H9 (cell line): ENCODE data around the gene TIAM2. TPM values are rescaled to one million over a fixed set of nuclear protein-coding genes. Genes with fewer than 3 reads are reported as not detected.

Experiments
- DNase-seq: peaks from one replicate; pipeline ENCODE4 v3.0.0-alpha.2; 2017
- H2AFZ ChIP-seq: one replicate; pipeline ENCODE4 v1.6.1; 2013; ENCODE audit warnings: mild to moderate bottlenecking, low read length, control low read depth, moderate library complexity
- H2AK5ac ChIP-seq: 2 replicates; pipeline ENCODE4 v1.6.1; 2013; ENCODE audit warnings: low read length, control low read depth, mixed read lengths; ENCODE audit not compliant: insufficient read length
- H2BK120ac ChIP-seq: one replicate; pipeline ENCODE4 v1.6.1; 2013; ENCODE audit warnings: low read depth, mild to moderate bottlenecking, low read length, control low read depth, inconsistent platforms; ENCODE audit not compliant: poor library complexity, severe bottlenecking
- H2BK12ac ChIP-seq: 2 replicates; pipeline ENCODE4 v1.6.1; 2013; ENCODE audit warnings: low read length, control low read depth, mixed read lengths, low read depth; ENCODE audit not compliant: insufficient read length
- H2BK15ac ChIP-seq: 2 replicates; pipeline ENCODE4 v1.6.1; 2013; ENCODE audit warnings: low read depth, low read length, control low read depth
- H2BK20ac ChIP-seq: one replicate; pipeline ENCODE4 v1.6.1; 2013; ENCODE audit warnings: low read depth, mild to moderate bottlenecking, low read length, control low read depth, inconsistent platforms; ENCODE audit not compliant: poor library complexity, severe bottlenecking
- H2BK5ac ChIP-seq: 2 replicates; pipeline ENCODE4 v1.6.1; 2013; ENCODE audit warnings: low read length, control low read depth, mixed read lengths; ENCODE audit not compliant: insufficient read length
- H3K14ac ChIP-seq: 2 replicates; pipeline ENCODE4 v1.6.1; 2013; ENCODE audit warnings: low read length, control low read depth; ENCODE audit not compliant: insufficient read depth
- H3K18ac ChIP-seq: 2 replicates; pipeline ENCODE4 v1.6.1; 2013; ENCODE audit warnings: low read depth, mild to moderate bottlenecking, mixed read lengths, low read length, control low read depth; ENCODE audit not compliant: insufficient read length
- H3K23ac ChIP-seq: 2 replicates; pipeline ENCODE4 v1.6.1; 2013; ENCODE audit warnings: low read length, control low read depth, mixed read lengths, low read depth; ENCODE audit not compliant: insufficient read length
- H3K23me2 ChIP-seq: 2 replicates; pipeline ENCODE4 v1.6.1; 2013; ENCODE audit warnings: low read depth, mild to moderate bottlenecking, mixed read lengths, low read length, control low read depth; ENCODE audit not compliant: insufficient read length, poor library complexity, severe bottlenecking
- H3K27ac ChIP-seq: 2 replicates; pipeline ENCODE4 v1.5.1; 2013; ENCODE audit warnings: low read length, control low read depth, mixed read lengths, low read depth; ENCODE audit not compliant: insufficient read length
- H3K27me3 ChIP-seq: 2 replicates; pipeline ENCODE4 v1.6.1; 2013; ENCODE audit warnings: low read length, control low read depth, inconsistent platforms; ENCODE audit not compliant: insufficient read depth
- H3K4ac ChIP-seq: 2 replicates; pipeline ENCODE4 v1.6.1; 2013; ENCODE audit warnings: low read depth, mild to moderate bottlenecking, control low read depth, inconsistent platforms, low read length, moderate library complexity
- H3K4me1 ChIP-seq: 2 replicates; pipeline ENCODE4 v1.6.1; 2013; ENCODE audit warnings: low read length, control low read depth, inconsistent platforms; ENCODE audit not compliant: insufficient read depth
- H3K4me2 ChIP-seq: 2 replicates; pipeline ENCODE4 v1.6.1; 2013; ENCODE audit warnings: low read length, control low read depth, mixed read lengths; ENCODE audit not compliant: insufficient read length, insufficient read depth
- H3K56ac ChIP-seq: 2 replicates; pipeline ENCODE4 v1.6.1; 2013; ENCODE audit warnings: low read depth, mild to moderate bottlenecking, mixed read lengths, low read length, control low read depth; ENCODE audit not compliant: insufficient read length
- H3K79me1 ChIP-seq: 2 replicates; pipeline ENCODE4 v1.6.1; 2013; ENCODE audit warnings: low read depth, mild to moderate bottlenecking, moderate library complexity, low read length, control low read depth, inconsistent platforms; ENCODE audit not compliant: insufficient read depth, poor library complexity, severe bottlenecking
- H3K79me2 ChIP-seq: 2 replicates; pipeline ENCODE4 v1.6.1; 2013; ENCODE audit warnings: low read length, control low read depth, inconsistent platforms; ENCODE audit not compliant: insufficient read depth
- H3K9ac ChIP-seq: 2 replicates; pipeline ENCODE4 v1.6.1; 2013; ENCODE audit warnings: low read length, control low read depth, mixed read lengths; ENCODE audit not compliant: insufficient read length; ENCODE audit errors: extremely low read depth
- H3K9me3 ChIP-seq: one replicate; pipeline ENCODE4 v1.6.1; 2013; ENCODE audit warnings: low read depth, low read length, inconsistent platforms; ENCODE audit not compliant: control insufficient read depth
- H3T11ph ChIP-seq: one replicate; pipeline ENCODE4 v1.6.1; 2013; ENCODE audit warnings: mild to moderate bottlenecking, low read length, control low read depth, inconsistent platforms
- H4K20me1 ChIP-seq: one replicate; pipeline ENCODE4 v1.6.1; 2013; ENCODE audit not compliant: control insufficient read depth, insufficient read length, insufficient read depth
- H4K5ac ChIP-seq: 2 replicates; pipeline ENCODE4 v1.6.1; 2013; ENCODE audit warnings: low read depth, mild to moderate bottlenecking, mixed read lengths, low read length, control low read depth; ENCODE audit not compliant: insufficient read length
- H4K8ac ChIP-seq: replicated peaks from 2 replicates; pipeline ENCODE4 v1.6.1; 2013; ENCODE audit warnings: low read length, control low read depth, mixed read lengths, low read depth; ENCODE audit not compliant: insufficient read length
- H4K91ac ChIP-seq: 2 replicates; pipeline ENCODE4 v1.6.1; 2013; ENCODE audit warnings: low read depth, mild to moderate bottlenecking, moderate library complexity, mixed read lengths, low read length, control low read depth; ENCODE audit not compliant: insufficient read length
- H3K27ac Mint-ChIP-seq, 3 experiments: 2 replicates in 2 of 3; 3 replicates in 1 of 3; pipeline ENCODE4 v1.8.0; 2020 to 2021; ENCODE audit warnings: mixed read lengths in 3 of 3, mild to moderate bottlenecking in 1 of 3, moderate library complexity in 1 of 3
- H3K27me3 Mint-ChIP-seq: 2 replicates; pipeline ENCODE4 v1.8.0; 2021; ENCODE audit warnings: low read depth, mild to moderate bottlenecking, moderate library complexity, mixed read lengths
- H3K36me3 Mint-ChIP-seq, 3 experiments: 2 replicates in 2 of 3; 3 replicates in 1 of 3; pipeline ENCODE4 v1.8.0; 2020 to 2021; ENCODE audit warnings: low read depth in 3 of 3, mixed read lengths in 3 of 3; ENCODE audit not compliant: insufficient read depth in 1 of 3
- H3K4me1 Mint-ChIP-seq, 2 experiments: 2 replicates each; pipeline ENCODE4 v1.8.0; 2020; ENCODE audit warnings: mixed read lengths in 2 of 2
- H3K4me3 Mint-ChIP-seq, 2 experiments: 2 replicates in 1 of 2; 3 replicates in 1 of 2; pipeline ENCODE4 v1.8.0; 2020 to 2021; ENCODE audit warnings: mild to moderate bottlenecking in 2 of 2, mixed read lengths in 2 of 2, moderate library complexity in 1 of 2
- H3K9me3 Mint-ChIP-seq, 2 experiments: 2 replicates in 1 of 2; 3 replicates in 1 of 2; pipeline ENCODE4 v1.8.0; 2020; ENCODE audit warnings: mild to moderate bottlenecking in 2 of 2, mixed read lengths in 2 of 2, moderate library complexity in 1 of 2
- CTCF ChIP-seq: fragments of 200-600 bp; sonication (generic); conservative IDR thresholded peaks from 3 replicates; pipeline ENCODE4 v1.8.0; 2021; ENCODE audit warnings: antibody characterized with exemption, mild to moderate bottlenecking
- WGBS: extraction: QIAGEN DNeasy Blood & Tissue Kit; methylation state at CpG from one replicate; pipeline ENCODE4 v1.1.7; 2013; ENCODE audit warnings: missing lambda C conversion rate, low lambda C conversion rate, mixed read lengths; ENCODE audit not compliant: insufficient read length; ENCODE audit errors: extremely low coverage; 5-methylcytosine and 5-hydroxymethylcytosine counted together
- total RNA-seq: library from RNA; stranded (reverse); gene quantifications from 2 replicates; pipeline ENCODE4 v1.2.1, GENCODE V29; 2021

TIAM2 gene
- total RNA-seq, 1 experiment from 2014 or later: 6.3 TPM

GRCh38 chr6:155066361-155066760 lies 71.2 kb downstream of the TIAM2 start:
- Histone ChIP-seq H3T11ph (no peak overlapping the region), H2BK12ac (no peak overlapping the region), H3K79me1 (no peaks in the 10 kb centered on the region), H4K20me1 (no peaks in the 10 kb centered on the region), H4K8ac (no peak overlapping the region), H3K4ac (no peak overlapping the region), H3K27me3 (no peaks in the 10 kb centered on the region), H3K14ac (no peak overlapping the region; the same call in 1 of the 2 replicates), H3K9me3 (no peaks in the 10 kb centered on the region), H3K79me2 (no peaks in the 10 kb centered on the region), H4K5ac (no peak overlapping the region), H3K23me2 (no peaks in the 10 kb centered on the region), H2BK5ac (no peak overlapping the region), H3K4me1 (no peaks in the 10 kb centered on the region), H2BK15ac (no peak overlapping the region), H3K56ac (no peak overlapping the region), H2BK120ac (no peak overlapping the region), H2BK20ac (no peak overlapping the region), H2AK5ac (no peak overlapping the region), H4K91ac (no peak overlapping the region), H3K4me2 (no peak overlapping the region), H3K27ac (no peak overlapping the region), H3K23ac (no peak overlapping the region), H3K9ac (no peak overlapping the region), H3K18ac (no peak overlapping the region), H2AFZ (no peak overlapping the region)
- TF ChIP-seq CTCF: no peak
- Mint-ChIP-seq H3K27ac (peak overlapping the region in 1 of 3 experiments; percentile 13; a peak in 2 of 7 replicates), H3K4me1 (peaks cover 15 to 18% of the 10 kb centered on the region in 2 experiments), H3K4me3 (no peak overlapping the region), H3K36me3 (peaks cover 0 to 3% (median 2%) of the 10 kb centered on the region in 3 experiments; a peak in 3 of 7 replicates), H3K9me3 (peaks cover 0 to 3% of the 10 kb centered on the region in 2 experiments; a peak in 3 of 5 replicates), H3K27me3 (no peaks in the 10 kb centered on the region)
- no CpG with 5 or more reads among the region's 6 CpGs for WGBS
- no peak for DNase-seq
